ENCODE results near the gene COL9A3.

COL9A3 gene

GRCh38 chr20:62822239-62822787, 5.5 kb downstream of the COL9A3 start:
- Histone ChIP-seq H3K36me3 (ENCODE audit: control insufficient read depth in 1 of 2, insufficient read depth in 2 of 2, low read length in 2 of 2) (no peaks in the 10 kb centered on the region), H3K27me3 (ENCODE audit: low read depth, low read length) (peaks cover 10% of the 10 kb centered on the region), H3K27ac (ENCODE audit: low read length) (no peak overlapping the region), H3K4me1 (ENCODE audit: control insufficient read depth in 1 of 2, insufficient read depth in 2 of 2, low read length in 2 of 2) (peaks cover 0 to 27% of the 10 kb centered on the region in 2 donors), H3K4me3 (ENCODE audit: low read depth in 1 of 2, low read length in 2 of 2) (no peak overlapping the region), H3K9me3 (ENCODE audit: control insufficient read depth in 1 of 2, low read length in 2 of 2) (no peaks in the 10 kb centered on the region)

- Histone ChIP-seq H3K27me3 (ENCODE audit: low read depth, low read length) (peaks cover 5% of the 10 kb centered on the region), H3K9me3 (ENCODE audit: control insufficient read depth in 1 of 2, low read length in 2 of 2) (no peaks in the 10 kb centered on the region), H3K4me3 (ENCODE audit: low read depth in 1 of 2, low read length in 2 of 2) (no peak overlapping the region), H3K27ac (ENCODE audit: low read length) (no peak overlapping the region), H3K4me1 (ENCODE audit: control insufficient read depth in 1 of 2, insufficient read depth in 2 of 2, low read length in 2 of 2) (peaks cover 0 to 27% of the 10 kb centered on the region in 2 donors), H3K36me3 (ENCODE audit: control insufficient read depth in 1 of 2, insufficient read depth in 2 of 2, low read length in 2 of 2) (no peaks in the 10 kb centered on the region)
Measured at GRCh38 chr20:62822788-62823651, 6.2 kb downstream of the COL9A3 start.

GRCh38 chr20:62823688-62824475, 7.0 kb downstream of the COL9A3 start:
- Histone ChIP-seq H3K36me3 (ENCODE audit: control insufficient read depth in 1 of 2, insufficient read depth in 2 of 2, low read length in 2 of 2) (no peaks in the 10 kb centered on the region), H3K4me1 (ENCODE audit: control insufficient read depth in 1 of 2, insufficient read depth in 2 of 2, low read length in 2 of 2) (peaks cover 0 to 19% of the 10 kb centered on the region in 2 donors), H3K27me3 (ENCODE audit: low read depth, low read length) (peaks cover under 1% of the 10 kb centered on the region), H3K27ac (ENCODE audit: low read length) (no peak overlapping the region), H3K9me3 (ENCODE audit: control insufficient read depth in 1 of 2, low read length in 2 of 2) (no peaks in the 10 kb centered on the region), H3K4me3 (ENCODE audit: low read depth in 1 of 2, low read length in 2 of 2) (no peak overlapping the region)

GRCh38 chr20:62824476-62825332, 7.9 kb downstream of the COL9A3 start:
- Histone ChIP-seq H3K27ac (ENCODE audit: low read length) (no peak overlapping the region), H3K9me3 (ENCODE audit: control insufficient read depth in 1 of 2, low read length in 2 of 2) (no peaks in the 10 kb centered on the region), H3K36me3 (ENCODE audit: control insufficient read depth in 1 of 2, insufficient read depth in 2 of 2, low read length in 2 of 2) (no peaks in the 10 kb centered on the region), H3K4me1 (ENCODE audit: control insufficient read depth in 1 of 2, insufficient read depth in 2 of 2, low read length in 2 of 2) (peaks cover 0 to 11% of the 10 kb centered on the region in 2 donors), H3K27me3 (ENCODE audit: low read depth, low read length) (no peaks in the 10 kb centered on the region), H3K4me3 (ENCODE audit: low read depth in 1 of 2, low read length in 2 of 2) (no peak overlapping the region)

- no peak overlapping the region for H3K27ac ChIP-seq (ENCODE audit: low read length)
- H3K9me3 ChIP-seq (ENCODE audit: control insufficient read depth in 1 of 2, low read length in 2 of 2) = no peaks in the 10 kb centered on the region
- H3K4me3 ChIP-seq (ENCODE audit: low read depth in 1 of 2, low read length in 2 of 2) = no peak overlapping the region
- no peaks in the 10 kb centered on the region for H3K36me3 ChIP-seq (ENCODE audit: control insufficient read depth in 1 of 2, insufficient read depth in 2 of 2, low read length in 2 of 2)
- peaks cover 0 to 6% of the 10 kb centered on the region in 2 donors for H3K4me1 ChIP-seq (ENCODE audit: control insufficient read depth in 1 of 2, insufficient read depth in 2 of 2, low read length in 2 of 2)
- H3K27me3 ChIP-seq (ENCODE audit: low read depth, low read length) = no peaks in the 10 kb centered on the region
Measured at GRCh38 chr20:62825333-62825985, 8.6 kb downstream of the COL9A3 start.

GRCh38 chr20:62825986-62826645, 9.3 kb downstream of the COL9A3 start:
- no peaks in the 10 kb centered on the region for H3K9me3 ChIP-seq (ENCODE audit: control insufficient read depth in 1 of 2, low read length in 2 of 2)
- no peak overlapping the region for H3K27ac ChIP-seq (ENCODE audit: low read length)
- H3K4me3 ChIP-seq (ENCODE audit: low read depth in 1 of 2, low read length in 2 of 2) = no peak overlapping the region
- H3K27me3 ChIP-seq (ENCODE audit: low read depth, low read length) = no peaks in the 10 kb centered on the region
- no peaks in the 10 kb centered on the region for H3K36me3 ChIP-seq (ENCODE audit: control insufficient read depth in 1 of 2, insufficient read depth in 2 of 2, low read length in 2 of 2)
- H3K4me1 ChIP-seq (ENCODE audit: control insufficient read depth in 1 of 2, insufficient read depth in 2 of 2, low read length in 2 of 2) = peaks cover 0 to 6% of the 10 kb centered on the region in 2 donors

GRCh38 chr20:62826646-62827310, 9.9 kb downstream of the COL9A3 start:
- H3K27me3 ChIP-seq (ENCODE audit: low read depth, low read length) = no peaks in the 10 kb centered on the region
- H3K4me1 ChIP-seq (ENCODE audit: control insufficient read depth in 1 of 2, insufficient read depth in 2 of 2, low read length in 2 of 2) = peaks cover 0 to 7% of the 10 kb centered on the region in 2 donors
- H3K36me3 ChIP-seq (ENCODE audit: control insufficient read depth in 1 of 2, insufficient read depth in 2 of 2, low read length in 2 of 2) = no peaks in the 10 kb centered on the region
- H3K27ac ChIP-seq (ENCODE audit: low read length) = no peak overlapping the region
- H3K4me3 ChIP-seq (ENCODE audit: low read depth in 1 of 2, low read length in 2 of 2) = no peak overlapping the region
- no peaks in the 10 kb centered on the region for H3K9me3 ChIP-seq (ENCODE audit: control insufficient read depth in 1 of 2, low read length in 2 of 2)

GRCh38 chr20:62827311-62828038, 10.6 kb downstream of the COL9A3 start:
- Histone ChIP-seq H3K4me3 (ENCODE audit: low read depth in 1 of 2, low read length in 2 of 2) (no peak overlapping the region), H3K27me3 (ENCODE audit: low read depth, low read length) (no peaks in the 10 kb centered on the region), H3K36me3 (ENCODE audit: control insufficient read depth in 1 of 2, insufficient read depth in 2 of 2, low read length in 2 of 2) (no peaks in the 10 kb centered on the region), H3K4me1 (ENCODE audit: control insufficient read depth in 1 of 2, insufficient read depth in 2 of 2, low read length in 2 of 2) (peaks cover 0 to 14% of the 10 kb centered on the region in 2 donors), H3K9me3 (ENCODE audit: control insufficient read depth in 1 of 2, low read length in 2 of 2) (no peaks in the 10 kb centered on the region), H3K27ac (ENCODE audit: low read length) (no peak overlapping the region)

- no peaks in the 10 kb centered on the region for H3K27me3 ChIP-seq (ENCODE audit: low read depth, low read length)
- peaks cover 4 to 19% of the 10 kb centered on the region in 2 donors for H3K4me1 ChIP-seq (ENCODE audit: control insufficient read depth in 1 of 2, insufficient read depth in 2 of 2, low read length in 2 of 2)
- H3K36me3 ChIP-seq (ENCODE audit: control insufficient read depth in 1 of 2, insufficient read depth in 2 of 2, low read length in 2 of 2) = no peaks in the 10 kb centered on the region
- no peaks in the 10 kb centered on the region for H3K9me3 ChIP-seq (ENCODE audit: control insufficient read depth in 1 of 2, low read length in 2 of 2)
- no peak overlapping the region for H3K27ac ChIP-seq (ENCODE audit: low read length)
- no peak overlapping the region for H3K4me3 ChIP-seq (ENCODE audit: low read depth in 1 of 2, low read length in 2 of 2)
Measured at GRCh38 chr20:62828051-62828450, 11.2 kb downstream of the COL9A3 start.

All from muscle layer of duodenum (tissue), 2 donors.